ENCODE data around the gene PHLPP1.

- TF ChIP-seq ZBTB21 (tag by site-specific recombination; IDR thresholded peaks at IDR 0.05) (no peak), ZNF132 (tag by site-specific recombination; IDR thresholded peaks at IDR 0.05; ENCODE audit: borderline replicate concordance) (no peak), SP2 (tag by site-specific recombination; IDR thresholded peaks at IDR 0.05) (no peak), BCL11B (tag by site-specific recombination; IDR thresholded peaks at IDR 0.05; ENCODE audit: low read depth) (no peak)
- TF ChIP-seq, protein P1, sequence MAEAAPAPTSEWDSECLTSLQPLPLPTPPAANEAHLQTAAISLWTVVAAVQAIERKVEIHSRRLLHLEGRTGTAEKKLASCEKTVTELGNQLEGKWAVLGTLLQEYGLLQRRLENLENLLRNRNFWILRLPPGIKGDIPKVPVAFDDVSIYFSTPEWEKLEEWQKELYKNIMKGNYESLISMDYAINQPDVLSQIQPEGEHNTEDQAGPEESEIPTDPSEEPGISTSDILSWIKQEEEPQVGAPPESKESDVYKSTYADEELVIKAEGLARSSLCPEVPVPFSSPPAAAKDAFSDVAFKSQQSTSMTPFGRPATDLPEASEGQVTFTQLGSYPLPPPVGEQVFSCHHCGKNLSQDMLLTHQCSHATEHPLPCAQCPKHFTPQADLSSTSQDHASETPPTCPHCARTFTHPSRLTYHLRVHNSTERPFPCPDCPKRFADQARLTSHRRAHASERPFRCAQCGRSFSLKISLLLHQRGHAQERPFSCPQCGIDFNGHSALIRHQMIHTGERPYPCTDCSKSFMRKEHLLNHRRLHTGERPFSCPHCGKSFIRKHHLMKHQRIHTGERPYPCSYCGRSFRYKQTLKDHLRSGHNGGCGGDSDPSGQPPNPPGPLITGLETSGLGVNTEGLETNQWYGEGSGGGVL (tag by site-specific recombination; IDR thresholded peaks at IDR 0.05): no peak
- TF ChIP-seq, protein P2, sequence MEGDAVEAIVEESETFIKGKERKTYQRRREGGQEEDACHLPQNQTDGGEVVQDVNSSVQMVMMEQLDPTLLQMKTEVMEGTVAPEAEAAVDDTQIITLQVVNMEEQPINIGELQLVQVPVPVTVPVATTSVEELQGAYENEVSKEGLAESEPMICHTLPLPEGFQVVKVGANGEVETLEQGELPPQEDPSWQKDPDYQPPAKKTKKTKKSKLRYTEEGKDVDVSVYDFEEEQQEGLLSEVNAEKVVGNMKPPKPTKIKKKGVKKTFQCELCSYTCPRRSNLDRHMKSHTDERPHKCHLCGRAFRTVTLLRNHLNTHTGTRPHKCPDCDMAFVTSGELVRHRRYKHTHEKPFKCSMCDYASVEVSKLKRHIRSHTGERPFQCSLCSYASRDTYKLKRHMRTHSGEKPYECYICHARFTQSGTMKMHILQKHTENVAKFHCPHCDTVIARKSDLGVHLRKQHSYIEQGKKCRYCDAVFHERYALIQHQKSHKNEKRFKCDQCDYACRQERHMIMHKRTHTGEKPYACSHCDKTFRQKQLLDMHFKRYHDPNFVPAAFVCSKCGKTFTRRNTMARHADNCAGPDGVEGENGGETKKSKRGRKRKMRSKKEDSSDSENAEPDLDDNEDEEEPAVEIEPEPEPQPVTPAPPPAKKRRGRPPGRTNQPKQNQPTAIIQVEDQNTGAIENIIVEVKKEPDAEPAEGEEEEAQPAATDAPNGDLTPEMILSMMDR (tag by site-specific recombination; IDR thresholded peaks at IDR 0.05): no peak
Measured at GRCh38 chr18:63005306-63005705, 290.0 kb downstream of the PHLPP1 start.
